WTC11 (cell line): ENCODE measurements around the gene TMEM254. TPM values are rescaled to one million over a fixed set of nuclear protein-coding genes. Genes with fewer than 3 reads are reported as not detected.
"Not testable (repeated sequence)": the region's sequence is repeated elsewhere in the genome, so short reads cannot be mapped to it uniquely, and the experiment has no call there.

Source experiments
- ATAC-seq: fragments of 200-7000 bp; cut with Tn5 transposase; 2 replicates; pipeline ENCODE4 v1.10.0; 2021; ENCODE audit warnings: mild to moderate bottlenecking, moderate library complexity
- CTCF ChIA-PET: fragments of 300-600 bp; sonication (Branson Sonifier 250); formaldehyde crosslinking; loops from one replicate; lab custom pipeline; 2021; ENCODE audit warnings: antibody characterized with exemption; lab: Charles Lee
- POLR2A ChIA-PET: fragments of 350-600 bp; sonication (Branson Sonifier 250); formaldehyde crosslinking; loops from one replicate; lab custom pipeline; 2021; ENCODE audit warnings: antibody characterized with exemption; lab: Charles Lee
- DNase-seq: peaks from one replicate; pipeline ENCODE4 v3.0.0; 2021; ENCODE audit warnings: low spot score
- H3K27ac Mint-ChIP-seq: 2 replicates; pipeline ENCODE4 v1.8.0; 2021; ENCODE audit warnings: mixed read lengths
- H3K27me3 Mint-ChIP-seq: 2 replicates; pipeline ENCODE4 v1.8.0; 2021; ENCODE audit warnings: low read depth, mild to moderate bottlenecking, moderate library complexity, mixed read lengths
- H3K36me3 Mint-ChIP-seq: 2 replicates; pipeline ENCODE4 v1.8.0; 2021; ENCODE audit warnings: mixed read lengths
- H3K4me1 Mint-ChIP-seq: 2 replicates; pipeline ENCODE4 v1.8.0; 2022; ENCODE audit warnings: mixed read lengths
- H3K4me3 Mint-ChIP-seq: 2 replicates; pipeline ENCODE4 v1.8.0; 2021; ENCODE audit warnings: mild to moderate bottlenecking, moderate library complexity, mixed read lengths
- H3K9me3 Mint-ChIP-seq: 2 replicates; pipeline ENCODE4 v1.8.0; 2021; ENCODE audit warnings: mixed read lengths
- ESRRA ChIP-seq: sonication (generic); formaldehyde crosslinking; IDR thresholded peaks from 2 replicates; pipeline ENCODE4 v1.8.1; 2022; ENCODE audit warnings: mild to moderate bottlenecking, missing genetic modification reagents, borderline replicate concordance
- GABPB1 ChIP-seq: sonication (generic); formaldehyde crosslinking; IDR thresholded peaks from 2 replicates; pipeline ENCODE4 v1.8.1; 2023; ENCODE audit warnings: mild to moderate bottlenecking, missing genetic modification reagents
- GTF2I ChIP-seq: fragments of 250-450 bp; sonication (Bioruptor Pico); conservative IDR thresholded peaks from 2 replicates; pipeline ENCODE4 v1.4.0; 2021; ENCODE audit warnings: mild to moderate bottlenecking
- RELA ChIP-seq: sonication (generic); formaldehyde crosslinking; IDR thresholded peaks from 2 replicates; pipeline ENCODE4 v1.8.1; 2022; ENCODE audit warnings: missing genetic modification reagents, mild to moderate bottlenecking, borderline replicate concordance
- ZNF121 ChIP-seq: sonication (generic); formaldehyde crosslinking; IDR thresholded peaks from 2 replicates; pipeline ENCODE4 v1.8.0; 2023; ENCODE audit warnings: missing genetic modification reagents
- ZNF532 ChIP-seq: fragments of 250-450 bp; sonication (Bioruptor Pico); IDR thresholded peaks from 2 replicates; pipeline ENCODE4 v1.9.0; 2021; ENCODE audit warnings: mild to moderate bottlenecking, borderline replicate concordance
- total RNA-seq: library from RNA; stranded (reverse); gene quantifications from 3 replicates; pipeline ENCODE4 v1.2.3, GENCODE V29; 2021
- TF ChIP-seq, protein P1 (sequence below): sonication (generic); formaldehyde crosslinking; IDR thresholded peaks from 2 replicates; pipeline ENCODE4 v1.8.0; 2023; ENCODE audit warnings: mild to moderate bottlenecking, missing genetic modification reagents
- TF ChIP-seq, protein P2 (sequence below): fragments of 250-450 bp; sonication (Bioruptor Pico); IDR thresholded peaks from 2 replicates; pipeline ENCODE4 v1.9.0; 2021; ENCODE audit warnings: mild to moderate bottlenecking

Gene TMEM254
- total RNA-seq, 1 experiment from 2014 or later, result 18.5 TPM

DNA sequence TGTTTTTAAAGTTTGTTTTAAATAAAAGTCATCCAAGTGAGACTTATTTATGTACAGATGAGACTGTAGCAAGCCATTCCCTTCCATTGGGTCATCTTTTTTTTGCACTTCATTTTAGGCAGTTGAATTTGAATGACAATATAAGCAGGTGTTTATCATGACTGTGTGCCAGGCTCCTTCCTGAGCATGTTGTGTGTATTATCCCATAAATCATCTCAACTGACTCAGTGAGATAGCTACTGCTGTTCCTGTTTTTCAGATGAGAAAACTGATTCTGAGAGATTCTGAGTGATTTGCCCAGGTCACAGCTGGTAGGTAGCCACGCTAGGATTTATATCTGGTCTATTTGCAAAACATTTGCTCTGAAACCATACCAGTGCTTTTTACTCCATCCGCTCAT is 11.7 kb downstream of the TMEM254 start (continued):
- TF ChIP-seq ZNF532 (CRISPR knock-in tag), result no peak
- TF ChIP-seq, all 79 proteins: peak for 0

DNA sequence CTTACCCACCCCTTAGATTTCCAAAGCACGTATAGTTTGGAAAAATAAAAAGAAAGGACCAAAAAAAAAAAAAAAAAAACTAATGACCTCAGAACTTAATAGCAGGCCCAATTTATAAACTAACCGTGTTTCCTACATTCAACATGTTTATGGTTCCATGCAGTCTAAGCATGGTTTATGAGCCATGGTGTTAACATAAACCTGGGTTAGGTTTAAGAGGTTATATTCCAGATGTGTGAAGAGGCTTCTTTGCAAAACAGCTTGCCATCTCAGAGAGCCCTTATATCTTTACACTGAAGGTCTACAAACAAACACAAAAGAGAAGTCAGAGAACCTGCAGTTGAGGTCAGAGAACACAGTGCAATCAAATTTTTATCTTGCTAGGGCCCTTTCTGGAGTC is 15.8 kb downstream of the TMEM254 start:
- Mint-ChIP-seq H3K36me3 (no peaks in the 10 kb centered on the region), H3K4me3 (no peak overlapping the region), H3K4me1 (no peaks in the 10 kb centered on the region), H3K27me3 (no peaks in the 10 kb centered on the region; the same call in 1 of the 2 replicates), H3K27ac (no peak overlapping the region), H3K9me3 (no peaks in the 10 kb centered on the region)
- no peak for ATAC-seq
- ChIA-PET CTCF (no interaction called here), POLR2A (no interaction called here)
- no peak for DNase-seq
- TF ChIP-seq ESRRA (CRISPR knock-in tag) (no peak), GTF2I (CRISPR knock-in tag) (no peak)
- TF ChIP-seq, protein P1, sequence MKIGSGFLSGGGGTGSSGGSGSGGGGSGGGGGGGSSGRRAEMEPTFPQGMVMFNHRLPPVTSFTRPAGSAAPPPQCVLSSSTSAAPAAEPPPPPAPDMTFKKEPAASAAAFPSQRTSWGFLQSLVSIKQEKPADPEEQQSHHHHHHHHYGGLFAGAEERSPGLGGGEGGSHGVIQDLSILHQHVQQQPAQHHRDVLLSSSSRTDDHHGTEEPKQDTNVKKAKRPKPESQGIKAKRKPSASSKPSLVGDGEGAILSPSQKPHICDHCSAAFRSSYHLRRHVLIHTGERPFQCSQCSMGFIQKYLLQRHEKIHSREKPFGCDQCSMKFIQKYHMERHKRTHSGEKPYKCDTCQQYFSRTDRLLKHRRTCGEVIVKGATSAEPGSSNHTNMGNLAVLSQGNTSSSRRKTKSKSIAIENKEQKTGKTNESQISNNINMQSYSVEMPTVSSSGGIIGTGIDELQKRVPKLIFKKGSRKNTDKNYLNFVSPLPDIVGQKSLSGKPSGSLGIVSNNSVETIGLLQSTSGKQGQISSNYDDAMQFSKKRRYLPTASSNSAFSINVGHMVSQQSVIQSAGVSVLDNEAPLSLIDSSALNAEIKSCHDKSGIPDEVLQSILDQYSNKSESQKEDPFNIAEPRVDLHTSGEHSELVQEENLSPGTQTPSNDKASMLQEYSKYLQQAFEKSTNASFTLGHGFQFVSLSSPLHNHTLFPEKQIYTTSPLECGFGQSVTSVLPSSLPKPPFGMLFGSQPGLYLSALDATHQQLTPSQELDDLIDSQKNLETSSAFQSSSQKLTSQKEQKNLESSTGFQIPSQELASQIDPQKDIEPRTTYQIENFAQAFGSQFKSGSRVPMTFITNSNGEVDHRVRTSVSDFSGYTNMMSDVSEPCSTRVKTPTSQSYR (CRISPR knock-in tag), result no peak
- TF ChIP-seq, protein P2, sequence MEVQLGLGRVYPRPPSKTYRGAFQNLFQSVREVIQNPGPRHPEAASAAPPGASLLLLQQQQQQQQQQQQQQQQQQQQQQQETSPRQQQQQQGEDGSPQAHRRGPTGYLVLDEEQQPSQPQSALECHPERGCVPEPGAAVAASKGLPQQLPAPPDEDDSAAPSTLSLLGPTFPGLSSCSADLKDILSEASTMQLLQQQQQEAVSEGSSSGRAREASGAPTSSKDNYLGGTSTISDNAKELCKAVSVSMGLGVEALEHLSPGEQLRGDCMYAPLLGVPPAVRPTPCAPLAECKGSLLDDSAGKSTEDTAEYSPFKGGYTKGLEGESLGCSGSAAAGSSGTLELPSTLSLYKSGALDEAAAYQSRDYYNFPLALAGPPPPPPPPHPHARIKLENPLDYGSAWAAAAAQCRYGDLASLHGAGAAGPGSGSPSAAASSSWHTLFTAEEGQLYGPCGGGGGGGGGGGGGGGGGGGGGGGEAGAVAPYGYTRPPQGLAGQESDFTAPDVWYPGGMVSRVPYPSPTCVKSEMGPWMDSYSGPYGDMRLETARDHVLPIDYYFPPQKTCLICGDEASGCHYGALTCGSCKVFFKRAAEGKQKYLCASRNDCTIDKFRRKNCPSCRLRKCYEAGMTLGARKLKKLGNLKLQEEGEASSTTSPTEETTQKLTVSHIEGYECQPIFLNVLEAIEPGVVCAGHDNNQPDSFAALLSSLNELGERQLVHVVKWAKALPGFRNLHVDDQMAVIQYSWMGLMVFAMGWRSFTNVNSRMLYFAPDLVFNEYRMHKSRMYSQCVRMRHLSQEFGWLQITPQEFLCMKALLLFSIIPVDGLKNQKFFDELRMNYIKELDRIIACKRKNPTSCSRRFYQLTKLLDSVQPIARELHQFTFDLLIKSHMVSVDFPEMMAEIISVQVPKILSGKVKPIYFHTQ, result no peak

- H3K36me3 Mint-ChIP-seq, ATAC-seq, H3K4me3 Mint-ChIP-seq, H3K27ac Mint-ChIP-seq, H3K27me3 Mint-ChIP-seq, CTCF ChIA-PET, DNase-seq, POLR2A ChIA-PET, H3K9me3 Mint-ChIP-seq: not testable (repeated sequence)
- H3K4me1 Mint-ChIP-seq, result peaks cover 16% of the 10 kb centered on the region
Measured at GRCh38 chr10:80098272-80098671, 19.8 kb downstream of the TMEM254 start.

- DNase-seq, H3K9me3 Mint-ChIP-seq, ATAC-seq, CTCF ChIA-PET, H3K4me3 Mint-ChIP-seq, POLR2A ChIA-PET, H3K27ac Mint-ChIP-seq, H3K36me3 Mint-ChIP-seq, H3K27me3 Mint-ChIP-seq: not testable (repeated sequence)
- peaks cover 20% of the 10 kb centered on the region for H3K4me1 Mint-ChIP-seq
Measured at GRCh38 chr10:80099295-80099694, 20.8 kb downstream of the TMEM254 start.

GRCh38 chr10:80100116-80100515 is 21.7 kb downstream of the TMEM254 start:
- DNase-seq (no peak), ATAC-seq (no peak)
- POLR2A ChIA-PET, result no interaction called here
- Mint-ChIP-seq H3K27me3 (no peaks in the 10 kb centered on the region; the same call in 1 of the 2 replicates), H3K9me3 (no peaks in the 10 kb centered on the region), H3K4me3 (no peak overlapping the region), H3K27ac (no peak overlapping the region), H3K36me3 (no peaks in the 10 kb centered on the region), H3K4me1 (peaks cover 29% of the 10 kb centered on the region)
- CTCF ChIA-PET, result no interaction called here
- 0 out of 2 replicates have a peak, but pooled peaks have one; percentile 17 for TF ChIP-seq ZNF121 (CRISPR knock-in tag)
- no peak for TF ChIP-seq RELA
- TF ChIP-seq GABPB1 (CRISPR knock-in tag), result no peak
